ENCODE data around the gene CEMIP.

The CEMIP gene

GRCh38 chr15:80977627-80978036 is 198.5 kb downstream of the CEMIP start:
- peak; percentile 64 for TF ChIP-seq CTCF (IDR thresholded peaks at IDR 0.05; ENCODE audit: low read depth, low read length)
- peak; percentile 49 for DNase-seq (ENCODE audit: low read depth, low spot score)
- H3K4me3 ChIP-seq (ENCODE audit: low read depth, low read length) = no peak overlapping the region
- in situ Hi-C loops (cut with HindIII; ENCODE audit: low sequenced_read_pairs) = no loop called here

- peak; percentile 39 for DNase-seq (ENCODE audit: low read depth, low spot score)
- in situ Hi-C loops (cut with HindIII; ENCODE audit: low sequenced_read_pairs) = no loop called here
- no peak for TF ChIP-seq CTCF (IDR thresholded peaks at IDR 0.05; ENCODE audit: low read depth, low read length)
Observed at GRCh38 chr15:80978685-80979329, 199.6 kb downstream of the CEMIP start.

GRCh38 chr15:80979538-80980200 is 200.5 kb downstream of the CEMIP start:
- in situ Hi-C loops (cut with HindIII; ENCODE audit: low sequenced_read_pairs) = no loop called here
- no peak for TF ChIP-seq CTCF (IDR thresholded peaks at IDR 0.05; ENCODE audit: low read depth, low read length)

More at GRCh38 chr15:80978685-80979329, 199.6 kb downstream of the CEMIP start:
- no peak overlapping the region for H3K4me3 ChIP-seq (ENCODE audit: low read depth, low read length)

GRCh38 chr15:80982205-80982604 is 203.0 kb downstream of the CEMIP start:
- peak; percentile 8 for TF ChIP-seq CTCF (IDR thresholded peaks at IDR 0.05; ENCODE audit: low read depth, low read length)
- no peak overlapping the region for H3K4me3 ChIP-seq (ENCODE audit: low read depth, low read length)
- no peak for DNase-seq (ENCODE audit: low read depth, low spot score)
- in situ Hi-C loops (cut with HindIII; ENCODE audit: low sequenced_read_pairs) = no loop called here

More at GRCh38 chr15:80979538-80980200, 200.5 kb downstream of the CEMIP start:
- no peak overlapping the region for H3K4me3 ChIP-seq (ENCODE audit: low read depth, low read length)
- DNase-seq (ENCODE audit: low read depth, low spot score) = no peak

GRCh38 chr15:80982839-80983238 is 203.7 kb downstream of the CEMIP start:
- in situ Hi-C loops (cut with HindIII; ENCODE audit: low sequenced_read_pairs) = no loop called here
- TF ChIP-seq CTCF (IDR thresholded peaks at IDR 0.05; ENCODE audit: low read depth, low read length) = no peak
- no peak for DNase-seq (ENCODE audit: low read depth, low spot score)
- H3K4me3 ChIP-seq (ENCODE audit: low read depth, low read length) = no peak overlapping the region

GRCh38 chr15:80984856-80985255 is 205.7 kb downstream of the CEMIP start:
- TF ChIP-seq CTCF (IDR thresholded peaks at IDR 0.05; ENCODE audit: low read depth, low read length) = no peak
- in situ Hi-C loops (cut with HindIII; ENCODE audit: low sequenced_read_pairs) = no loop called here
- no peak for DNase-seq (ENCODE audit: low read depth, low spot score)
- no peak overlapping the region for H3K4me3 ChIP-seq (ENCODE audit: low read depth, low read length)

Measured in astrocyte of the spinal cord (primary cell).